H1 (cell line): ENCODE measurements around the gene RPL21. TPM values are rescaled to one million over a fixed set of nuclear protein-coding genes. Genes with fewer than 3 reads are reported as not detected.

Experiments used
- CHD1 ChIP-seq: IDR thresholded peaks from 2 replicates; pipeline ENCODE4 v1.6.1; 2012; ENCODE audit warnings: low read depth, low read length, improper control_type of control experiment
- EP300 ChIP-seq, 2 experiments: IDR thresholded peaks; 1 replicate in 1 of 2; 2 replicates in 1 of 2; pipeline ENCODE4 v1.6.1; 2011 to 2012; ENCODE audit warnings: low read depth in 2 of 2, low read length in 2 of 2, mild to moderate bottlenecking in 2 of 2, borderline replicate concordance in 1 of 2, inconsistent platforms in 1 of 2, moderate library complexity in 1 of 2
- TEAD4 ChIP-seq: IDR thresholded peaks from 2 replicates; pipeline ENCODE4 v1.6.1; 2012; ENCODE audit warnings: low read depth, low read length, inconsistent platforms, mixed read lengths
- polyA plus RNA-seq, 7 experiments: library from polyadenylated mRNA; depleted of rRNA in 3 of 7; stranded (reverse) in 5 of 7; unstranded in 2 of 7; fragments of >200 nt in 5 of 7; fragments of 200-250 nt in 2 of 7; gene quantifications; 1 replicate in 5 of 7; 2 replicates in 1 of 7; 4 replicates in 1 of 7; pipeline versions ENCODE4 v1.2.1 to v1.2.3, GENCODE V29; 2011 to 2013; ENCODE audit warnings: missing spikeins in 2 of 7, mixed read lengths in 2 of 7
- total RNA-seq: library from RNA; stranded (reverse); fragmentation: NEBNext Ultra II Directional; extraction: Animal tissue kit (Norgen Biotek cat#: 25700); gene quantifications from 2 replicates; pipeline ENCODE4 v1.2.1, GENCODE V29; 2021

Gene RPL21
- total and polyA plus RNA-seq, 2 of the 8 experiments (the other 6 are each of a cell fraction or from before 2014, with no cell fraction given) = 624 to 1,283 TPM

GRCh38 chr13:27267596-27267995 lies 16.2 kb downstream of the RPL21 start (continued):
- TF ChIP-seq EP300 (IDR thresholded peaks at IDR 0.05; ENCODE audit: borderline replicate concordance in 1 of 2, low read depth in 2 of 2, low read length in 2 of 2) = no peak
- no peak for TF ChIP-seq CHD1
- TF ChIP-seq TEAD4 = no peak
